Cardiac fibroblast (primary cell): Measurements from ENCODE around the gene LIMA1.
"Not testable (repeated sequence)": the region's sequence is repeated elsewhere in the genome, so short reads cannot be mapped to it uniquely, and the experiment has no call there.

Source experiments
- DNase-seq, 2 donors: peaks; one replicate each; pipeline versions ENCODE4 v3.0.0 to v3.0.0-alpha.2; 2010; ENCODE audit warnings: low read depth in 2 of 2
- H3K4me3 ChIP-seq, 2 donors: replicated peaks in 1 of 2; 1 replicate in 1 of 2; 2 replicates in 1 of 2; pipeline ENCODE4 v1.5.1; 2011; ENCODE audit warnings: low read depth in 2 of 2, low read length in 2 of 2, mild to moderate bottlenecking in 2 of 2, moderate library complexity in 1 of 2
- TF ChIP-seq, protein P1 (sequence below): IDR thresholded peaks from one replicate; pipeline ENCODE4 v1.5.1; 2011; ENCODE audit warnings: low read depth, mild to moderate bottlenecking, low read length, inconsistent platforms

LIMA1 gene

DNA sequence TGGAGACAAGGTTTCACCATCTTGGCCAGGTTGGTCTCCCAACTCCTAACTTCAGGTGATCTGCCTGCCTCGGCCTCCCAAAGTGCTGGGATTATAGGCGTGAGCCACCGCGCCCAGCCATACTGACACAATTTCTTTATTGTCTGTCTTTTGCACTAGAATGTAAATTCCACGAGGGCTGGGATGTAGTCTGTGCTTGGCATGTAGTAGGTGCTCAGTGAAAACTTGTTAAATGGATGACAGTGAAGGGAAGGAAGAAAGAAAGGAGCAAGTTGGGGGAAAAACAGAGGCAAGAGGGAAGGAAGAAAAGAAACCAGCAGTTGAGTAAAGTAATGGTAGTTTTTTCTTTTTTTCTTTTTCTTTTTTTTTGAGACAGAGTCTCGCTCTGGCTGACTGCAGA lies 53.1 kb downstream of the LIMA1 start:
- DNase-seq, result no peak
- H3K4me3 ChIP-seq, result no peak overlapping the region
- TF ChIP-seq, protein P1, sequence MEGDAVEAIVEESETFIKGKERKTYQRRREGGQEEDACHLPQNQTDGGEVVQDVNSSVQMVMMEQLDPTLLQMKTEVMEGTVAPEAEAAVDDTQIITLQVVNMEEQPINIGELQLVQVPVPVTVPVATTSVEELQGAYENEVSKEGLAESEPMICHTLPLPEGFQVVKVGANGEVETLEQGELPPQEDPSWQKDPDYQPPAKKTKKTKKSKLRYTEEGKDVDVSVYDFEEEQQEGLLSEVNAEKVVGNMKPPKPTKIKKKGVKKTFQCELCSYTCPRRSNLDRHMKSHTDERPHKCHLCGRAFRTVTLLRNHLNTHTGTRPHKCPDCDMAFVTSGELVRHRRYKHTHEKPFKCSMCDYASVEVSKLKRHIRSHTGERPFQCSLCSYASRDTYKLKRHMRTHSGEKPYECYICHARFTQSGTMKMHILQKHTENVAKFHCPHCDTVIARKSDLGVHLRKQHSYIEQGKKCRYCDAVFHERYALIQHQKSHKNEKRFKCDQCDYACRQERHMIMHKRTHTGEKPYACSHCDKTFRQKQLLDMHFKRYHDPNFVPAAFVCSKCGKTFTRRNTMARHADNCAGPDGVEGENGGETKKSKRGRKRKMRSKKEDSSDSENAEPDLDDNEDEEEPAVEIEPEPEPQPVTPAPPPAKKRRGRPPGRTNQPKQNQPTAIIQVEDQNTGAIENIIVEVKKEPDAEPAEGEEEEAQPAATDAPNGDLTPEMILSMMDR, result no peak

DNA sequence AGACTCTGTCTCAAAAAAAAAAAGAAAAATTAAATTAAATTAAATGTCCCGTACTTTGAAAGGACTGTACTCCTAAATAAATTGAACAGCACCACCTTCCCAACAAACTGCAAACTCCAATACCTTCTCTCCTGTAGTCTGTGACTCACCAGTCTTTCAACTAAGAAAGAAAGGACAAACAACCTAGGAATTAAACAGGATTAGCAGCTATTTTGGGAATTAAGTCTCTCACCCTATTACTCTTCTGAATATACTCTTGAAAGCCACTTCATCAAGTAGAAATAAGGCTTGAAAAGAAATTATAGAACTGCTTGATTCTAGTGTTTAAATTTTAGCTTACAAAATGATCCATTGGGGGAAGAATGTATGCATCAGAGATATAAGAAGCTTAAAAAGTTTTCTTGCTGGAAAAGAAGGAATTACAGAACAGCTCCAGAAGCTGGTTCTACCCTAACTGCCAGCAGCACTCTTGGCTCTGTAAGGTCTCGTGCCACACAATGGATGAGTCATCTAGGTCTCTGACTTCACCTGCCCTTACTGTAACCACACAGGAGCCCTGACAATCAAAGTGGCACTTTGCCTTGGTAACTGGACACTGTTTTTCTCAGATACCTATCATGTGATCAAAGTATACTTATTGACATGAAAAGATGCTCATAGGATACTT lies 59.2 kb downstream of the LIMA1 start:
- TF ChIP-seq, protein P1, result no peak
- DNase-seq, result peak in 1 of 2 donors; percentile 50
- no peak overlapping the region for H3K4me3 ChIP-seq

DNA sequence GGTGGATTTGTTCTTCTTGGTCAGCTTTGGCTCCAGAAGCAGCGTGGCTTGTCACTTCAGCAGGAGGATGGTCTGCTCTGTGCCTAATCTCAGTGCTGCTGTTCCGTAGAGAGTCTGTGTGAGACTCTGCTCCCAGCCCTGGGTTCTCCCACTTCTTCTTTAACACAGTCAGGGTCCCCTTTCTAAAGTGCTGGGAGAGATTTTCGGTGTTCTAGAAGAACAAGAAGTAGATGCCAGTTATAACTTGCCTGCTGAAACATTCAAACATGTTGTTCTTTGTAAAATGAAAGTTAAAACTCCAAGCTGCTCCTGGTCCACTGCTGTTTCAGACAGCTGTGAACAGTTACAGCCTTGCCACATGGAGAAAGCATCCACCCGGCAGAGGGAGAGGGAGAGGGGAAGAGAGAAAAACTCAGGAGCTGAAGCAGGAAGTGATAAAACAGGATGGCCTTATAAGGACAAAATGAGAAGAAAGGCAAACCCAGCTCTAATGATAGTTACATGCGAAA lies 61.0 kb downstream of the LIMA1 start:
- H3K4me3 ChIP-seq, result peak overlapping the region; percentile 62 to 65
- TF ChIP-seq, protein P1, result peak; percentile 57
- peak; percentile 94 for DNase-seq

DNA sequence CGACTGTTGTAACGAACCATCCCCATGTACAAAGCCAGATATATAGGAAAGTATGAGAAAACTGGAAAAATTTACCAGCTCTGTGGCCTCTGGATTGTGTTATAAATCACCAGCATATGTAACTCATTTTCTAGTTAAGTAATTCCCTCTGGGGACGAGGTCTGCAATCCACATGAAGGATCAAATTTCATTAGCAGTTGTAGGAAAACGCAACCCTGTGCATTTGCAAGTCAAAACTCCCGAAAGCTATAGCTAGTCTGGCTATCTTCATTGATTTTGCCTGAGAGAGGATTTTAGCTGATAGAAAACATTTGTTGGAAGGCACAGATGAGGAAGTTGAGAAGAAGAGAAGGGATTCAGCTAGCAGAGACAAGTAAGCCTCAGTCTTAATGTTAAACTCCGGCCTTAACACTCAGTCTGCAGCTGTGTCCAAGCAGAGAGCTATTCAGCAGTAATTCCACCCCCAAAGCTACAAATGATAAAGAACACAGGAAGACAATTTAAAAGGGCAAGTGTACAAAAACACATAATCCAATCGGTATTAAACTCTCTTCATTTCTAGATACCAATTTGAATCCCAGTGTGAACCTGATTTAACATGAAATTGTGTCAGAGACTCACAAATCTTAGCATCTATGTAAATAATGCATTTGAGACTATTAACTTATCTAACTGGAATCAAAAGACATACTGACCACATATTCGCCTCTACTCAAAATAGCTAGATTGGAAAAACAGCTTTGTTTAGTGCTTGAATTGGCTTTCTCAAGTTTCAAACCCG lies 61.9 kb downstream of the LIMA1 start:
- H3K4me3 ChIP-seq, result peak overlapping the region; percentile 62 to 65
- DNase-seq, result peak; percentile 93 to 95
- TF ChIP-seq, protein P1, result no peak

DNA sequence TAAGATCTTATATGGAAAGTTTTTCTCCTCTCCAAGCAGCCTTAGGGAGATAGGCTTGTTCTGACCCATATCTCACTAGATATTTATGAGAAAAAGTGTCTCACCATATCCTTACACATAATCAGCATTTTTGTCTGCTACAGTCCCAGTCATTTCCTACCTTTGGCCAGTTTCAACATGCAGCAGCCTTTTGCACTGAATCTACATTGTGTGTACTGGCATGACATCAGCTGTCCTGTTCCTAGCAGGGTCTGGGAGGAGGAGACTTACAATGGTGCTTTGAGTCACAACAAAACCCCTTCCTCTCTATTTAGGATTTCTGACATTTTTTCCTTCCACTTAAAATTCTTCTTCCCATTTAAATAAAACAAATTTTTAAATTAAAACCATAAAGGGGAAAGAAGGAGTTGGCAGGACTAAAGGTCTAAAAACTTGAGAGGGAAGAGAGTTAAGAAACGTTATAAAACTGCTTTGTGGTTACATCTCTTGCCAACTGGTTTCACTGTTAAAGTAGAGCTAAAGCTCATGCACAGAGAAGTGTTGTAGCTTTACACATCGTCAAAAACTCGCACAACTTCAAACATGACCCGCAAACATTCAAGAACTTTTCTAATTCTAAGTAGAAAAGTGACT lies 62.8 kb downstream of the LIMA1 start:
- H3K4me3 ChIP-seq, result peak overlapping the region; percentile 62 to 65
- TF ChIP-seq, protein P1, result no peak
- DNase-seq, result peak; percentile 75 to 92

DNA sequence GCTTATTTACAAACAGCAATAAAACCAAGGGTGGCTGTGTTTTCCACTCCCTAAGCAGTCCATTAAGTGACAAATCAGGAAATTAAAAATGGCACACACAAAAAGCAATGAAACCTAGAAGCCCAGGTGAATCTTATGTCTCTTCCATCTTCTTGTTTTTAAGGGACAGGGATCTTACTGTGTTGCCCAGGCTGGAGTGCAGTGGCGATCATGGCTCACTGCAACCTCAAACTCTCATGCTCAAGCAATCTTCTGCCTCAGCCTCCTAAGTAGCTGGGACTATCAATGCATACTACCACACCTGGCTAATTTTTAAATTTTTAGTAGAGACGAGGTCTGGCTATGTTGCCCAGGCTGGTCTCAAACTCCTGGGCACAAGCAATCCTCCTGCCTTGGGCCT lies 63.8 kb downstream of the LIMA1 start:
- TF ChIP-seq, protein P1, result no peak
- DNase-seq, result no peak
- H3K4me3 ChIP-seq, result peak overlapping the region; percentile 62 to 65

DNA sequence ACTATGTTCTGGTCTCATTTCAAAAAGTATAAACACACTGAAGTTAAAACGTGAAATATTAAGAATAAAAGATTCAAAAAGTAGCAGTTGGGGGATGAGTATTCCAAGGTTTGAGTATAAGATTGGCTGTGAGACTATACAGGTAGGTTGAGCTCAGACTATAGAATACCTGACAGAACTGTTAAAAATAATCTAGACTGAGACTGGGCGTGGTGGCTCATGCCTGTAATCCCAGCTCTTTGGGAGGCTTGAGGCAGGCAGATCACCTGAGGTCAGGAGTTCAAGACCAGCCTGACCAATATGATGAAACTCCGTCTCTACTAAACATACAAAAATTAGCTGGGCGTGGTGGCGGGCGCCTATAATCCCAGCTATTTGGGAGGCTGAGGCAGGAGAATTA lies 64.3 kb downstream of the LIMA1 start:
- DNase-seq, H3K4me3 ChIP-seq: not testable (repeated sequence)
